Cerebellar cortex (tissue), 1 donor: ENCODE measurements around the gene ARCN1.

ENCODE experiments used
- DNase-seq: peaks from one replicate; pipeline ENCODE4 v3.0.0-alpha.2; 2015; ENCODE audit warnings: low spot score

The ARCN1 gene

DNA sequence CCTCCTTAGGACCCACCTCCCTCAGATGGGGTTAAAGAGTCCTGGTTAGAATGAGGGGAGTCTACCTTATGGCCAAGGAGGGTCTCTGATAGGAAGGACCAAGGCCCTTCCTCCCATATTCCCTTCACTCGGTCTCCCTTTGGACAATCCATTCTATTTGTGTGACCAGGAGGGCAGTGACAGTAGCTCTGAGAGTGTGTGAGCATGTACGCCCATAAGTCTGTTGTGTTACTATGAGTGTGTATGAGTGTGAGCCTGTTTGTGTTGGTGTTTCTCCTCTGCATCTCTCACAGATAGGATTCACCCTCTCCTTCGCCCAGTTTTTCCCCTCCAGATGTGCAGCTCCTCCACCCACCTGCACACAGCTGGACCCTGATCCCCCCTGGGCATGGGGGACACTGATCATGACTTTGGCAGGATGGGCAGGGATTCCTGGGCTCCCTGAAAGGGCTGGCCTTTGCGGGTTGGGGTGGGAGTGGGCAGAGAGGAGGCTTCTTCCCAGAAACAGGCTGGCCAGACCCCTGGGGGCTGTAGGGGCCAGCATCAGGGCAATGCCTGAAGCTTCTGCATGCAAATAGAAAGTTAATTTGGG, 49.7 kb downstream of the ARCN1 start:
- no peak for DNase-seq

DNA sequence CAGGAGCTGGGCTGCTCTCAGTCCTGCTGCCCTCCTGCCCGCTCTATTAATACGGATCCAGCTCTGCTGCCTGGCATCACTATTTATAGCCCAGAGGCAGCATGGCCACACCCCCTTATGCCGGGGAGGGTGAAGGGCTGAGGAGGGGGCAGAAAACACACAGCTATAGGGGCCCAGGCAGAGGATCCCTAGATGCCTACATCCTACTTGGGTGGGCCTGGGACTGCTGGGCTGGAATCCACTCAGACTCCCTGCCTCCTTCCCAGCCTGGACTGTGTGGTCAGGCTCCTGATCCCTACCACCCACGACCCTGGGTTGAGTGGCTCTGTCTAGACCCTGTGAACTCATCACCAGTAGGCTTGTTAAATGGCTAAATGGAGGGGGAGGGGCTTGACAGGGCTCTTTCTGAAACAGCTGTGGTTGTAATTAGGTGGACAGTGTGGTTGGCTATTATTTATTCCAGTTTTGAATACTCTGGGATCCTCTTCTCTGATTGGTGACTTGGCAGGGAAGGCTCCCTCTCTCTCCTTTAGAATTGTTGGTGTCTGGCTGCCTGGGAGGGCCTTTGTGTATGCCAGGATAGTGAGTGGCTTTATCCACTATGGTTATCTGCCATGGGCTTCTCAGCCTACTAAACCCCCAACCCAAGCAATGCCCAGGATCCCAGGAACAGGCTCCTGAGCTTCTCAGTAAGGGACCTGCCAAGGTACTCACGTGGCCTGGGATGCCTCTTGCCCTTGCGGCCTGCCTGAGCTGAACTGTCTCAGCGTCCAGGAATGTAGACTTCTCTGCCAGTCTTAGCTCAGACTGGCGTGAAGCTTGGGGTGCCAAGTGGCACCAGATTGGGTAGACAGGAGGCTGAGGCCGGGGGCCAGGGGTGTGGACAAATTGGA, 50.4 kb downstream of the ARCN1 start:
- DNase-seq = peak; percentile 86

DNA sequence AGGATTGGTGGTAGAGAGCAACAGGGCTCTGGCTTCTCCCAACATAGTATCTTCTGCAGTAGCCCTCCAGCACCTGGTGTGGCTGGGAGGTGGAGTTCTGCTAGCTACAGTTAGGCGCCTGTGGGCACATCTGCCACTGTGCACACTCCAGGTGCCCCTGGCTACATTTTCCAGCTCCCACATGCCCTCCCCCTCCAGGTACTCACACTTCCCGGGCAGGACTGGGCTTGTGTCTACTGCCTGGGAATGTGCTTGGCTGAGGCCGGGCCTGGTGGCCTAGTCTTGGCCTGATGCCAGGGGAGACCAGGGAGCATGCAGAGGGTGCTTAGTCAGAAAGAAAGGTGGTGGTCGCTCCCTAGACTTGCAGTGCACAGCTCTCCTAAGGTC, 51.1 kb downstream of the ARCN1 start:
- no peak for DNase-seq

DNA sequence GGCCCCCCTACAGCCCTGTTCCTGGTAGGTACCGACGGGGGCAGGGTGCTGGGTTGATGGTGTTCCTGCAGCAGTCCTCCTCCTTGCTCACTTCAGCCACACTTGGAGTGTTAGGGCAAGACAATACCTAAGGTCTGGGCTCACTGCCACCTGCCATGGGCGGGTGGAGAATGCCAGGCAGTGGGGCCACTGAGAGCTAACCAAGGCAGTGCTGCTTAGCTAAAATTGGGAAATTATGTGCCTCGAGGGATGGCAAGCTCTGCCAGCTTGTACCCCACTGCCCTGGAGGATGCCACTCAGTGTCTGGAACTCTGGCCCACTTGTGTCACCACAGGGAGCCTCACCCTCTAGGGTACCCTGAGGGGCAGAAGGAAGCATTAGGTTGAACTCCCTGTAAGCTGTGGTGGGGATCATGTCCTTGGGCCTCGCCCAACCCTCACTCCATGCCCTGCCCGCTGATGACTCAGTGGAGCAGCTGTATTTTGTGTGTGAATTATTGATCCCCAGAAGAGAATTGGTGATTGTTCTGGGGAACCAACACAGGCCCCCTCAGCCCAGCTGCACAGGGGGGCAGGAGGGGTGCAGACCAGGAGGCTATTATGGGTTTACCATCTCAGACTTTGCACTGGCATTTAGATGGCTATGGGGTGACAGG, 53.0 kb downstream of the ARCN1 start:
- DNase-seq = peak; percentile 59

DNA sequence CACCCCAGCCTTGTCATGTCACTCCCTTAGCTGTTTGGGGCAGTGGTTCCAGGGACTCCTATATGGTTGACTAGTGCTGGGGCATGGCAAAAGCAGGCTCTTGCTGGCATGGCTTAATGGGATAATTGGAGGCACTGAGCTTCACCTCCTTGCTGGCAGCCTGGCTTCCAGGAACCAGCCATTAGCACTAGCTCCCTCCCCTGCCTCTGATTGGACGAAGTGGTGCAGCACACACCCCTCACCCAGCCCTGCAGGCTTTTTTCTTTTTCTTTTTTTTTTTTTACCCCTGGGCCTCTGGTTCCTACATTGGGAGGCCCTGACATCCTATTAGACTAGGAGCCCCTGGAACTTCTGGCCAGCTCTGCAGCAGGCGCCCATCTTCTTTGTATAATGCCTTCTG, 53.8 kb downstream of the ARCN1 start:
- DNase-seq = no peak

DNA sequence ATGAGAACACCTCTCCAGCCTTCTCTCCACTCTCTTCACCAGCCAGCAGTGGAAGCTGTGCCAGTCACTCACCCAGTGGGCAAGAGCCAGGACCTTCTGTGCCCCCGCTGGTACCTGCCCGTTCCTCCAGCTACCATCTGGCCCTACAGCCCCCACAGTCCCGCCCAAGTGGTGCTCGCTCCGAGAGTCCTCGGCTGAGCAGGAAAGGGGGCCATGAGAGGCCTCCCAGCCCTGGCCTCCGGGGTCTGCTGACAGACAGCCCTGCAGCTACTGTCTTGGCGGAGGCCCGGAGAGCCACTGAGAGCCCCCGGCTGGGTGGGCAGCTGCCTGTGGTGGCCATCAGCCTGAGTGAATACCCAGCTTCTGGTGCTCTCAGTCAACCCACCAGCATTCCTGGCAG, 55.4 kb downstream of the ARCN1 start:
- no peak for DNase-seq

DNA sequence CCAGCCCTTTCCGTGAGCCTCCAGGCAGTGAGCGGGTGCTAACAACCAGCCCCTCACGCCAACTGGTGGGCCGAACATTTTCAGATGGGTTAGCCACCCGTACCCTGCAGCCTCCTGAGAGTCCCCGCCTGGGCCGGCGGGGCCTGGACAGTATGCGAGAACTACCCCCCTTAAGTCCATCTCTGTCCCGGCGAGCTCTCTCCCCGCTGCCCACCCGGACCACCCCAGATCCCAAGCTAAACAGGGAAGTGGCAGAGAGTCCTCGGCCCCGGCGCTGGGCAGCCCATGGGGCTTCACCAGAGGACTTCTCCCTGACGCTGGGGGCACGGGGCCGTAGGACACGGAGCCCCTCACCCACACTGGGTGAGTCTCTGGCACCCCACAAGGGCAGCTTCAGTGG, 55.8 kb downstream of the ARCN1 start:
- no peak for DNase-seq

DNA sequence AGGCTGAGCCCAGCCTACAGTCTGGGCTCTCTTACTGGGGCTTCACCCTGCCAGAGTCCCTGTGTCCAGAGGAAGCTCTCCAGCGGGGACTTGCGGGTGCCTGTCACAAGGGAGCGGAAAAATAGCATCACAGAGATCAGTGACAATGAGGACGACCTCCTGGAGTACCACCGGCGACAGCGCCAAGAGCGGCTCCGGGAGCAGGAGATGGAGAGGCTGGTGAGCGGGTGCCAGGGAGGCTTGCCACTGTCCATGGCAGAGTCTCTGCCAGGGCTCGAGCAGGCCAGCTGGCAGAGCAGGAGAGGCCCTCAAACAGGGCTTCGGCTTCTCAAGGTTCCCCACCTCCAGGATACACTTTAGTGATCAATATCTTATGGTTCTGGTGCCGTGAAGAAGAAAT, 56.2 kb downstream of the ARCN1 start:
- DNase-seq = peak; percentile 93

DNA sequence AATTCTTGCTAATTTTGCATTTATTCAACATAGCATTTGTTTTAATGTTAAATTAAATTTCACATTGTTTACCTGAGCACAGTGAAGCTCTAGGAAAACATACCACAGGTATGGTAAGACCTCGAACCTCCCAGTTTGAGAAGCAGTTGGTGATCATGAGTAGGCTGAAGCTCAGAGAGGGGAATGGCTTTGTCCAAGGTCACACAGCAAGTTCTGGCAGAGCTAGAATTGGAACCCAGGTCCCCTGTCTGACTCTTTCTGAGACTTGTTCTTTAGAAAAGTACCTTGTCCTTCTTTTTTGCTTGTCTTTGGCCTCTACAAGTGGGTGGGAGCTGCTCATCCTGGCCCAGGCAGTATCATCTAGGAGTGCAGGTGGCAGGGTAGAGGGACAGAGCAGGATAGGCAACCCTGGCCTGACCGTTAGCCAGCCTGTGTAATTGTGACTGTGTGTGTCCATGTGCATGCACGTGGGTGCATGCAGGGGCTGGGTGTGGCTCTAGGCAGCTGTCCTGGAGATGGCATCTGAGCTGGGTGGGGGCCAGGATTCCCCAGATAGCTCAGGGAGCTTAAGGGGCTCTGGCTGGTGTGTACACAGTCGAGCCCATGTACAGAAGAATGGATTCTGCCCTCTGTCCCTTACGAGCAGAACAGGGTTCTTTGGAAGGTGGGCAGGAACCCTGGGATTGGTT, 56.8 kb downstream of the ARCN1 start:
- no peak for DNase-seq

DNA sequence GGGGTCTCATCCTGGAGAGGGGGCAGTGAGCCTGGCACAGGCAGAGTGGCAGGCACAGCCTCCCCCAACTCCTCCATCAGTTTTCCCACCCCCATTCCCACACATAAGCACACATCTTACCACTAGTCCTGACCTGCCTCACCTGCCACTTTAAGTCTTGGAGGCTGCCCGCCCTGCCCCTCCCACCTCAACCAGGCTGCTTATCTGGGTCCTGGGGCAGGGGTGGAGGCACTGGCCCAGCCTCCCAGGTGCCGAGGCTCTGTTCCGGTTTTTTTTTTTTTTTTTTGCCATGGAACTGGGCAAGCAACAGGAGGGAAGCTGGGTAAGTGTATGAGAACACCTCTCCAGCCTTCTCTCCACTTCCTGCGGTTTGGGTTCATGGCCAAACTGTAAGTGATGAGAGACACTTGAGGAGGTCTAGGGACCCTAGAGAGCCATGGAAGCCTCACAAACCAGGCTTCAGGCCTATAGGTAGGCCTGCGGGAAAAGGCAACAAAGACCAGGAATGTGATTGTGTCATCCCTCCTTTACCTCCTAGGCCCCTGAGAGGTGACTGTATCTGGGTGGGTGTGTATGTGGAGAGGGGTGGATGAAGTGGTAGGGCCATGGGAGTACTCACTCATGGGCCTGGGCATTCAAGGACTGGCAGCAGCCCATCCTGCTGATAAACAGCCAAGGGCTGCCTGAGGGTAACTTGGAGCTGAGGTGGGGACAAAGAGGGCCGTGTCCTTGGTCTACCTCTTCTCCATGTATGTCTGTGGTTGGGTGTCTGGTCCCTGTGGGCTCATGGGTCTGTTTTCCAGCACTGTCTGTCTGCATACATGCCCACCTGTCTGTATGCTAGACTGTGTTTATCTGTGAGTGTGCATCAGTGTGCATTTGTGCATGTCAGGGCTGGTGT, 57.8 kb downstream of the ARCN1 start:
- DNase-seq = no peak

DNA sequence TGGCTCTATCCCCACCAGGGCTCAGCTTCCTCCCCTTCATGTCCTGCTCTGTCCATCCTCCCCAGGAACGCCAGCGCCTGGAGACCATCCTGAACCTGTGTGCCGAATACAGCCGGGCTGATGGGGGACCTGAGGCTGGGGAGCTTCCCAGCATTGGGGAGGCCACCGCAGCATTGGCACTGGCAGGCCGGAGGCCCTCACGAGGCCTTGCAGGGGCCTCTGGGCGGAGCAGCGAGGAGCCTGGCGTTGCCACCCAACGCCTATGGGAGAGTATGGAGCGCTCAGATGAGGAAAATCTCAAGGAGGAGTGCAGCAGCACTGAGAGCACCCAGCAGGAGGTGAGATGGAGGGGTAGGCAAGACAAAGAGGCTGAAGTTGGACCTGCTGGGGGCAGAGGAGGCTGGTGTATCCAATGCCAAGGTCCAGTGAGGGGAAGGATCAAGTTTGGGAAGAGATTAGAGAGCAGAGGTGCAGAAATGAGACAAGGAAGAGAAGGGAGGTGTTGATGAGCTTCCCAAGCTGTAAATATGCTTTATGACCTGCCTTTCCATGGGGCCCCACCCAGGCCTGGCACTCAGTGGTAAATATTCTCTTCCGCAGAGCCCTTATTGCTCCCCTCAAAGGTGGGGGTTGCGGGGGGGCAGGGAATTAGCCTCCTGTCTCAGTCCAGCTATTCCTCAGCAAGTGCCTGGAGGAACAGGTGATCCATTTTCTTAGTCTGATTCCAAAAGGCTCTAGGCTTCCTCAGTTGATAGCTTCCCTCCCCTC, 59.1 kb downstream of the ARCN1 start:
- no peak for DNase-seq

DNA sequence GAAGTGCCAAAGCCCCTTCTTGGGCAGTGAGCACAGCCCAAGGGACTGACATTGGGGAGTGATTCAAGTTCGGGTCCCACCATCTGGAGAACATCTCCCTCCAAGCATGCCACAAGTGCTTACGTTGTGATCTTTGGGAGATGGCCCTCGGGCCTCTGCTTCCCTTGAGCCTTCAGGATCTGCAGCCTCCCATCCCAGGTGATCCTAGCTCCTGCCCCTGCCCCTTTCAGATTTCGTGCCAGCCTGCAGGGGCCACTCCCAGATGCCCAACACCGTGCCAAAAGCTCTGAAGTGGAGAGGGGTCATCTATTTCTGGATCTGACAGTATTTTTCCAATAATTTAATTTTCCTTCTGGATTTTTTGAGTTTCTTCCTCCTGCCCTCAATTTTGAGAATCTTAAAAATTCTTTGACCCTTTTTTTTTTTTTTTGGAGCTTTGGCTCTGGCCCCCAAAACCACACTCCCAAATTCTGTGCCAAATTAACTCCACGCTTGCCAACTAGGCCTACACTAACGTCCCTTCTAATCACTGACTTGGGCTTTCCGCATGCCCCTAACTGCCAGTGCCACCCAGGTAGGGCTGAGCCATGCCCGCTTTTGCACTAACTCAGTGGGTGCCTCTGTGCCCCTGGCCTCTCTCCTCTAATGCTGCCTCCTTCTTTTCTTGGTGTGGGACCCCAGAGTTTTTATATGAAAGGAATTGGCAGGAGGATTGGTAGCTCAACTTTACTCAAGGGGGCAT, 60.5 kb downstream of the ARCN1 start:
- no peak for DNase-seq

DNA sequence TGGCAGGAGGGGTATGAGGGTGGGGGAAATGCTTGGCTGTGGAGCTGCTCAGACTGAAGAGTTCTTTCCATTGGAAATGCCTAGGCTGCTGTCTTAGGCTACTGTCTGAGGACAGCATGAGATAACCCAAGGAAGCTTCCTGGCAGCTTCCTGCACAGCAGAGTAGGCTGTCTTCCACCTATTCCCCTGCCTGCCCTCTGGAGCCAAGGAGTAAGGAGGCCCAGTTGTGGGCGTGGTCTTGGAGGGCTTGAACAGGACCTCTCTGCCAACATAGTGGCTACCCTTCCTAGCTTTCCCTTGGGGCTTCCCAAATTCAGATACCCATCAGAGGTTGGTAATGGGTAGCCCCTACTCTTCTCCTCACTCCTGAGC, 61.1 kb downstream of the ARCN1 start:
- no peak for DNase-seq

DNA sequence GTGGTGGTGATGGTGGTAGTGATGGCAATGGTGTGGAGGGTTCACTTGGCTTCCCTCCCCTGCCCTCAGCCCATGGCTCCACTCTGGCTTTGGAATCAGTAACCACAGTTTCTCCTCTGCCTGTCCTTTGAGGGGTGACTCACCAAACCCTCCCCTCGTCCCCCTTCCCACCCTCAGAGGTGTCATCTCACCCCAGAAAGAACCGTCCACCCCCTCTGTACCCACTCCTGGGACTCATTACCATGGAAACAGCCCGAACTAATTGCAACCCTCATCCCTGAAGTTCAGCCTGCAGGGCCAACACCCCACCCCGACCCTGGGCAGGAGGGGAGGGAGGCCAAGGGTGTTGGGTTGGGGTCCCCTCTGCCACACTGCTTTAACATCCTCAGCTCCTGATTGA, 61.8 kb downstream of the ARCN1 start:
- DNase-seq = no peak

DNA sequence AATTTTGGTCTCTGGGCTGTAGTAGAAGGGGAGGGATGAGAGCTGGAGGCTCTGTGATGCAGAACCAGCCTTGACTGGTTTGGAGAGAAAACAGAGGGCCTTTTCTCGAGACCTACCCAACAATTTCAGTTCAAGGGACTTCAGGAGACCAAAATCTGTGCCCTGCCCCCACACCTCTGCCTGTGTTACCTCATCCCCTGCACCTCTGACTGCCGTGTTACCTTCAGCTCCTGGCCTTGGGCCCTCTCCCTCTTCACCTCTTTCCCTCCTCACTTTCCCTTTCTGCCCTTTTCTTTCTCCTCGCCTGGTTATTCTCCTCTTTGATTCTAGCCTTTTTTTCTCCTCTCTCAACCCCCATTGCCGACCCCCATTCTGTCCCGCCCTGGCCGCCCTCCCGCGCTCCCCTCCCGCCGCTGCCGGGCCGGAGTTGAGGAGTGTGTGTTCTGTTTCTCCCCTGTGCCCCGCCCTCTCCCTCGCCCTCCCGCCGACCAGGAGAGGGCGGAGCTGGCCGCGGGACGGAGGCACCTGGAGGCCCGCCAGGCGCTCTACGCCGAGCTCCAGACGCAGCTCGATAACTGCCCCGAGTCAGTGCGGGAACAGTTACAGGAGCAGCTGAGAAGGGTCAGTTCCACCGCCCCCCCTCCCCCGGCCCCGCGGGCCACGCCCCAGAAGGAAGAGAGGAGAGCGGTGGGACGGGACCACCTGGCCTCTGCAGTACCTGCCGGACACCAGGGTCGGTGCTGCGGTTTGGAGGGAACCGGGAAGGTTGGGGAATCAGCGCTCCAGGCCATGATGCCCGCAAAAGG, 62.4 kb downstream of the ARCN1 start:
- peak; percentile 79 for DNase-seq

DNA sequence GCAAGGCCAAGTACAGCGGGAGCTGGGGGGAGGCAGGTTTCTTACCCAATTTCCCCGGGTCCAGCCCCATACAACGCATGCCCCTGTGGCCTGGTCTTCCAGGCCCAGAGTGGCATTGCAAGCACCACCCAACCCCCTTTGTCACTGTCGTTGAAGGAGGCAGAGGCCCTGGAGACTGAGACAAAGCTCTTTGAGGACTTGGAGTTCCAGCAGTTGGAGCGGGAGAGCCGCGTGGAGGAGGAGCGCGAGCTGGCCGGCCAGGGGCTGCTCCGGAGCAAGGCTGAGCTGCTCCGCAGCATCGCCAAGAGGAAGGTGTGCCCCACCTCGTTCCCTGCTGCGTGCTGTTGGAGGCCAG, 63.0 kb downstream of the ARCN1 start:
- peak; percentile 48 for DNase-seq

DNA sequence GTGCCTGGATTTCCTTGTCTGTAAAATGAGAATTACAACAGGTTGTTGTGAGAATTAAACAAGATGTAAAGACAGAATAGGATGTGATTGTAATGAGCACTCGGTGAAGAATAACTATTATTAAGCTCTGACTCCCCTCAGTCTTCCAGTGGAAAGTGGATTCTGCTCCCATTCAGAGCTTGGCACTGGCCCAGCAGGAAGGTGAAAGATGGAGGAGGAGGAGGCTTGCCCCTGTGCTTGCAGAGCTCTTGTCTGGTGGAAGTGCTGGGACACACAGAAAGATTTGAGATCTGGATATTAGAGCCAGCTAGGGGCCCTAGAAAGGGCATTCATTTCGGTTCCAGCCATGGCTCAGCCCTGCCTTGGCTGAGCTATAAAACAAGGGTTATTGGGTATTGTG, 63.4 kb downstream of the ARCN1 start:
- no peak for DNase-seq

DNA sequence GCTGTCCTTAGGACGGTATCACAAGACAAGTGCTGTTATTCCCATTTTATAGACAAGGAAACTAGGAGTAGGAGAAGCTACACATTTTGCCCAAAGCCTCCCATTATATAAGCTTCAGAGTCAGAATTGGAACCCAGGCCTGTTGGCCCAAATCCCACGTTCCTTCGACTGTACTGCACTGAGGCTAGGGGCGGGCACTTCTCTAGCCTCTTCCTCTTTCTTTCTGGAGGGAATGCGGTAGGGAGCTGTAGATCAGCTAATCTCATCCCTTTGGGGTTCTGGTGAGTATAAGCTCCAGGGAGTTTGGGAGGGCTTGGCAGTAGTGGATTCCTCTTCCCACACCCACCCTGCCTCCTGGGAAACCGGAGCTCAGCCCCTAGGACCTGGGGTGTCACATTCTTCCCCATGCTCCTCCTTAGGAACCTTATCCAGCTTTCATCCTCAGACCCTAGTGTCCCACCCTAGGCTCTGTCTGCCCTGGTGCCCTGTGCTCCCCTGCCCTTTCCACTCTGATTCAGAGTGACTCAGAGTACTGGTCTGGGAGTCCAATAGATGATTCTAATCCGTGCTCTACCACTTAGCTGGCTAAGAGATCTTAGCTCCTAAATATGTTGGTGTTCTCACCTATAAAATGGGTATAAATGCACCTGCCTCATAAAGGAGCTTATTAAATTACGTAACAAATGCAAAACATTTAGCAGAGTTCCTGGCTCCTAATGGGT, 64.5 kb downstream of the ARCN1 start:
- no peak for DNase-seq

DNA sequence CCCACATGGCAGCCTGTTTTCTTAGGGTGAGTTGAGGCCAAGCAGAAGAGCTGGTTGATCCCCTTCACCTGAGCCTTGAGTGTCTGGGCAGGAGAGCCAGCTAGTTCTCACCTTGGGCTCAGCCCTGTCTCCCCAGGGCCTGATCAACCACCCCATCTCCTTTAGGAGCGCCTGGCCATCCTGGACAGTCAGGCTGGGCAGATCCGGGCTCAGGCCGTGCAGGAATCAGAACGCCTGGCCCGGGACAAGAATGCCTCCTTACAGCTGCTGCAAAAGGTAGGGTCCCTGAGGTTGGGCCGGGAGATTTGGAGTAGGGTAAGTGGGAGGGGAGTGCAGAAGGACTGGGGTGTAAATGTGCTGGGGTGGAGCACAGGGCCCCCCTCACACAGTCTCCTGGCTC, 66.5 kb downstream of the ARCN1 start:
- no peak for DNase-seq
